GM19193 (cell line): ENCODE measurements around the gene SMARCD1.
A peak's percentile ranks its signal among the peaks of the same experiment; 100 is the strongest.

Experiments
- POLR2A ChIP-seq: IDR thresholded peaks from 4 replicates; pipeline ENCODE4 v1.6.1; 2011; ENCODE audit not compliant: insufficient read depth, insufficient read length; ENCODE audit errors: extremely low read depth

SMARCD1 gene

DNA sequence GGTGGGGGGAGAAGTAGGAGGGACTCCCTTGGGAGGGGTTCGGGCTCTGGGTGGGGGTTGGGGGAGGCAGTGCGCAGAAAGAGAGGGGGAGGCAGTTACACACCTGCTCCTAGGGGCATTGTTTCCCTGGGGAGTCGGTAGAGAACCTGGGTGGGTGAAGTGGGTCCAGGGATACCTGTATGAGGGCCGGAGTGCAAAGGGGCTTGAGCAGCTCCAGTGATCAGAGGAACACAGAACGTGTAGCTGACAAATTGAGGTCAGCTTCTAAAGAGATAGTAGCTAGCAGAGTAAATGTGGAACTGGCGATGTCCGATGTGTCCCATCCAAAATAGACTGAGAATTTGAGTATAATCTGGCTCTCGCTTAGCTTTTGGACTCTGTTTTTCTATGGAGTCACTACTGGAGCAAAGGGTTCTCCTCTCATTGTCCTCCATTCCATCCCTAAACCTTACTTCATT is 502 bp downstream of the SMARCD1 start:
- no peak for TF ChIP-seq POLR2A

DNA sequence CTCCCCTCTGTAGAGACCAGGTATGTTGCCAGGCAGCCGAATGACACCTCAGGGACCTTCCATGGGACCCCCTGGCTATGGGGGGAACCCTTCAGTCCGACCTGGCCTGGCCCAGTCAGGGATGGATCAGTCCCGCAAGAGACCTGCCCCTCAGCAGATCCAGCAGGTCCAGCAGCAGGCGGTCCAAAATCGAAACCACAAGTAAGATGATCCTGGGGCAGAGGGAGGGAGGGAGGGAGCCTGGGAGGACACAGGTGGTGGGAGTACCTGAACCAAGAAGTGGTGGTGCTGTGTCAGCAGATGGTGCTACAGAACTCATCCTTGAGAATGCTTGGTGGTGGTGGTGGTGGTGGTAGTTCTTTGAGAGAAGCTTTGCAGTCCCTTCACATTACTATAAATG is 1.0 kb downstream of the SMARCD1 start:
- TF ChIP-seq POLR2A = no peak

DNA sequence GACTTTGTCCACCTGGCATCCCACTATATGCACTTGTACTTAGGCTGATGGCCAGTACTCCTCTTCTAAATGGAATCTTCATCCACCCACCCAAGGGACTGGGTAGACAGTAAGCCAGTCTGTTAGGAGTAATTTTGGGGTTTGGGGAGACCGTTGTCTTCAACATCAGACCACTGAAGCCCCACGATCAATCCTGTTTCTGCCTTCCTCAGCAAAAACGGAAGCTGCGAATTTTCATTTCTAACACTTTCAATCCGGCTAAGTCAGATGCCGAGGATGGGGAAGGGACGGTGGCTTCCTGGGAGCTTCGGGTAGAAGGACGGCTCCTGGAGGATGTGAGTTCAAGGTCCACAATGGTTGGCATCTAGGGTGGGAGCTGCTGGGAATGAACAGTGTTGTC is 2.0 kb downstream of the SMARCD1 start:
- TF ChIP-seq POLR2A = no peak

DNA sequence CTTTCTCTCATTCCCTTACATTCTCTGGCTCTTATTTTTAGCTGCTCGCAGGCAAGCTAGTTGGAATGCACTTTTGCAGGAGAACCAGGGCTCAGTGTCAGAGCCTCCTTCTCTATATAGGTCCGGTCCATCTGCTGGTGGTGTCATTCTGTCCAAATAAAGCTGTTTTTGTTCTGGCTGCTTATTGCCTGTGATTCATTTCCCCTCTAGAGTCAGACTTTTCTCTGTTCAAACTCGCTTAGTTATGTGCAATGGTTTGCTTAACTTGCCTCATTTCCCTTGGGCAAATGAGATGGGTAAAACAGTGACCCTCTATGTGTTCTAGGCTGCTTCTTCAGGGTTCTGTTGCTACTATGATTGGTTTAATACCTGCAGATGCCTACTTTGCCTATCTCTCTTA is 2.9 kb downstream of the SMARCD1 start:
- TF ChIP-seq POLR2A = no peak

DNA sequence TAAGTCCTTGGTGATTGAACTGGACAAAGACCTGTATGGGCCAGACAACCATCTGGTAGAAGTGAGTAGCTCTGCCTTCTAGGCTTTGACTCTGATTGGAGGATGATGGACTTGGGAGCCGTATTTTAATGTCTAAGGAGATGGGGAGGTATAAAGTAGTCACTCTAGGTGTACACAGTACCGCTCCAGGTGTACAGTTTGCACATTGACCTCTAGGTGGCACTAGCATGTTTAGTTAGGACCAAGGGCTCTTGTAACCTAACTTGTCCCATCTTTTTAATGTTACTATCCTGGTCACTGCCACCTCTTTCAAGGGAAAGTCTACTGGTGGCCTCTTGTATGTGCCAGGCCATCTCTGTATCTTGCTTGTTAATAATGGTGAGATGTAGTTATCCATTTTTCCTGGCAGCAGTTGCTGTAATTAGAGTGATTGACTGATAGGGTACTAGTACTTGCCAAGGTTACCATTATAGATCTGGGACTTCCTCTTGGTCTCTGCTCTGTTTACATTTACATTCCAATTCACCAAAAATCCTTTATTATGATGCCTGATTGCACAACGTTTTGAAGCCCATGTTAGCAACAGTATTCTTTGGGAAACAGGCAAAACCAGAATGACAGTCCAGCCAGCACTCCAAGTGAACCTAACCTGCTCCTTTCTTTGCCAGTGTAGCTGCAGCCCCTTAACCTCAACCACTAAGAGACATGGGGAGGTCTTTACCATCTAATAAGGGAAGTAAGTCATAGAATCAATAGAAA is 3.6 kb downstream of the SMARCD1 start:
- TF ChIP-seq POLR2A = no peak

DNA sequence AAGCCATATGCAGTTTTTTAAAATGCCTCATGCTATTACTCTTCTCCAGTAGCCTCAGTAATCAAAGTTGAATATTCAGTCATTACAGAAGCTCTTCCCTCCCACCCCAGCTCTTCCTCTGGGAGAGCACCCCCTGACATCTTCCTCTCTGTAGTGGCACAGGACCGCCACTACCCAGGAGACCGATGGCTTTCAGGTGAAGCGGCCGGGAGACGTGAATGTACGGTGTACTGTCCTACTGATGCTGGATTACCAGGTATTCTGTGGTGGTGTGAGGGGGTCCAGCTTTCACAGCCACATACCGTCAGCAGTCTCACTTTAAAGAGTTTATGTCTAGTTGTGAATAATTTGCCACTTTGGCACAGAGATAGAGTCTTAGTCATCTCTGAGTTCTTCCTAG is 4.6 kb downstream of the SMARCD1 start:
- no peak for TF ChIP-seq POLR2A

DNA sequence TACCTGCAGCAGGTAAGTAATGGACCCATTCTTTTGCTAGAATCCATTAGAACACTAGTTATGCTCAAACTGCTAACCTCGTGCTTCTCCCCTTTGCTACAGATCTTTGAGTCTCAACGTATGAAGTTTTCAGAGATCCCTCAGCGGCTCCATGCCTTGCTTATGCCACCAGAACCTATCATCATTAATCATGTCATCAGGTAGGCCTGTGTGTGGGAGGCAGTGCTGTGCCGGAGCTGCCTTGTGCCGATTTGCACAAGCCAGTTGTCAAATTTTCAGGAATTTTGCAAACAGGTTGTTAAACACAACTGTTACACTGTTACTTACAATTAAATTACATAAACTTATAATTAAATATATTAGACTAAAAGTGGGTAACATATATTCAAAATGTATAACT is 5.2 kb downstream of the SMARCD1 start:
- TF ChIP-seq POLR2A = no peak

DNA sequence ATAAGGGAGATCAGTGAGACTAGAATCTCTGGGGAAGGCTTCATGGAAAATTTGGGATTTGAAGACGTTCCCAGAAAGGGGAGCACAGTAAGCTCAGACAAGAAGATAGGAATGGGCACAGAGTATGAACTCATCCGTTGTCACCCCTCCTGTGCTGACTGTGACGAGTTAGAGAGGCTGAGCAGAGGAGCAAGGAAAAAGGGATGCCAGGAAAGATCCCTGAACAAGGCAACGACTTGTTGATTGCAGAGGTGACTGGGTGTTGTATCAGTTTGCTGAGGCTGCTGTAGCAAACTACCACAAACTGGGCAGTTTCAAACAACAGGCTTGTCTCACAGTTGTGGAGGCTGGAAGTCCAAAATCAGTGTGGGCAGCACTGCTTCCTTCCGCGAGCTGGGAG is 12.8 kb downstream of the SMARCD1 start:
- TF ChIP-seq POLR2A = no peak

DNA sequence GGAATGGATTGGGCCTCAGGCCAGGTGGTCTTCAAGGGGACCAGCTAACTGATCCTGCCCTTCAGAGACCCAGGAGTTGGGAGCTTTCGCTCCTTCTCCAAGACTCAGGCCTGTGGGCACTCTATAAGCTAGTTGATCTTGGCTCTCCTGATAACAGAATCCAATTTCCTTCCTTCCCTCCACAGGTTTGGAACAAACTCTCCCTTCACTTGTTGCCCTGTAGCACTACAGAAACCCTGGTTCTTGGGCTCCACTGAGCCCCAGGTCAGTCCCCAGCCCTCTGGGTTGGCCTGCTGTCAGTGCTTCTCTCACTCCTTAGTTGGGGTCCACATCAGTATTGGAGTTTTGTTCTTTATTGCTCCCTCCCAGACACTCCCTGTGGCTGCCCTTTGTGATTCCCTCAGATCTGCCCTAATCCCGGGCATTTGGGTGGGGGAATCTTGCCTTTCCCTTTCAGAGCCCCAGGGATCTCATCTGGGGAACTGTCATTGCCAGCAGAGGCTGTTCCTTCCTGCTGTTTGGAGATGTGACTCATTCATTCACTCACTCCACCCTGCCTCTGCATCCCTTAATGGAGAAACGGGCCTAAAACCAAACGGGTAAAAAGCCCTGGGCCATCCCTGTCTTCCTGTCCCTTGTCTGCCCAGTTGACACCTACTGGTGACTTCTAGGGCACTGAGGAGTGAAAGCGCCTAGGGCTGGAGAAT is 14.3 kb downstream of the SMARCD1 start:
- no peak for TF ChIP-seq POLR2A

DNA sequence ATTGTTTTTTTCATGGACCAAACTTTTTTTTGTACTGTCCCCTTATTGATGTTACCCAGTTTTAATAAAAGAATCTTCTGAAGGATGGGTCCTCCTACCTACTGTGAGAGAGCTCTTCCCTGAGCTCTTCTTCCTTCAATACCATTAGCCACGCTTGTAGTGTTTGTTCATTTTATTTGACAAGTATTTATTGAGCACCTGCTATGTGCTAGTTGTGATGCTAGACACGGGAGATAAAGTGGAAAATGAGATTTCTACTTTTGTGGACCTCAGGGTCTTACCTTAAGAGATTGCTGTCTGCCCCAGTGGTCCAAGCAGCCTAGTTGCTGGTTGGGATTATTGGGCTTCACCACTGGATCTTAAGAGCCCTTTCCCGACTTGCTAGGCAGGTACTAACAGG is 15.4 kb downstream of the SMARCD1 start:
- TF ChIP-seq POLR2A = no peak

DNA sequence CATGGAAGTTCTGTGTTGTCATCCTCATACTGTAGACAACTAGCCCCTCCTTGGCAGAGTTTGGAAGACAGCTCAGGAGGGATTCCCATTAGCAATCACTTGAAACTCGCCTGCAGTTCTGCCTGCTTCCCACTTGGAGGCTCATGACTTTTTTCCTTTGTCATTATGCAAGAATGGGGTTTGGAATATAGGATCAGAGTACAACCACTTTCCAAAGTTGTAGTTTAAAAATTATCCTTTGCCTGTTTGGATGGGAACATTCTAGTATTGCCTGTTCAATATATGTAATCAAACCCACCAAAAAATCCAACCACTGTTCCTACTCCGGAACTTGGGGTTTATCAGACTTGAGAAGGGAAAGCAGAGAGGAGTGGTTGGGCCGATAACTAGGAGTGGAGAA is 16.5 kb downstream of the SMARCD1 start:
- TF ChIP-seq POLR2A = no peak

DNA sequence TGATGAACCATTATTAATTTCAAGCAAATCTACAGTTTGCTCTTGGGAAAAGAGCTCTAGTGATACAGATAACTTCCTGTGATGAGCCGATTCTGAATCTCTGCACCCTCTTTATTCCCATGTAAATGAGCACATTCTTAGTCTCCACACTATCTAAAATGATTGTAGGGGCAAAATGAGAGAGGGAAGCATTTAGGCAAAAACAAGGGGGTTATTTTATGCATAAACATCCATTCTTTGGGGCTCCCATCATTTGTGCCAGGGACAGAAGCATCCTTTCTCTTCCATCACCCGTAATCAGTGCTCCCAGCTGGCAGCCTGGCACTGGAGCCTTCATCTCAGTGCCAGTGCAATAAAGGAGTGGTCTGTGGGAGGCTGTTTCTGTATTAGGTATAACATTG is 17.0 kb downstream of the SMARCD1 start:
- no peak for TF ChIP-seq POLR2A

DNA sequence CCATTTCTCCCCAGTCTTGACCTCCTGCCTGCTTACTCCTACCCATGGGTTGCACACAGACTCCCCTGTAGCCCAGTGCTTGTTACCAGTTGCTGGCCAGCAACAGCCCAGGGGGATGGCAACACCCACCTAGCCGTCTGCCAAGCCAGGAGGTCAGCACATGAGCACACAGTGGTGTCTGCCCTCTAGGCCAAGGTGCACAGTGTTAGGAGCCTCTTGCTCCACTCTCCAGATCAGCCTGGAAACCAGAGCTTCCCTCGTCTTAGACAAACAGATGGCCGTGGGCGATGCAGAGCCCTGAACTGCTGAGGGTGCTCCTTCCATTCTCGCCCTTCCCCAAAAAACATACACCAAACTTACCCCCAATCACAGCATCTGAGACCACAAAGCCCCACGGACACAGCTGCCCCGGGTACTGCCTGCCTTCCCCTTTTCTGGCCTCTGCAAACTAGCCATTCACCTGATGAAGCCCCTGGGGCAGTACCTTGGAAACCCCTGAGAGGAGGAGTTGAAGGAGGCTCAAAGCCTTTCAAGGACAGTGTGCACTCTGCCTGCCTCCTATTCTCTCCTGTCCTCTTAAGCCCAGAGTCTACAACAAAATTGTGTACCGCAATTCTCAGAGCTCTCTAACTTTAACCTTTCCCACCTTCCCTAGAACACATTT is 17.6 kb downstream of the SMARCD1 start:
- peak; percentile 42 for TF ChIP-seq POLR2A

DNA sequence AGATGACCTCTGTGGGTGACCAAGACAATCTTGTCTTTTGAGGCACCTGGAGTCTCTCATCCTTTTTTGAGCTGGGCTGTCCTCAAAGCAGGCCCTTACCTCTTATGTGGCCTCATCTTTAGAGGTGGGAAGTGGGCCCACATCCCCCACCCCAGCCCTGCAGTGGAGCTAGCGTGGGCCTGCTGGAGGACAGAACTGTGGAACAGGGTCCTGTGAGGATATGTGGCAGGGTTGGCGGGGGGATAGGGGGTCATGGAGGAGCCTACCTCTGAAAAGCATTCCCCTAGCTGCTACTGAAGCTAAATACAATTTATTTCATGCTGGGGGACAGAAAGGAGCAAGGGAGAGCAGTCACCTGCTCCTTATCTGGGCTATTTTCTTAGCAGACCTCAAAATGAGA is 18.2 kb downstream of the SMARCD1 start:
- no peak for TF ChIP-seq POLR2A

DNA sequence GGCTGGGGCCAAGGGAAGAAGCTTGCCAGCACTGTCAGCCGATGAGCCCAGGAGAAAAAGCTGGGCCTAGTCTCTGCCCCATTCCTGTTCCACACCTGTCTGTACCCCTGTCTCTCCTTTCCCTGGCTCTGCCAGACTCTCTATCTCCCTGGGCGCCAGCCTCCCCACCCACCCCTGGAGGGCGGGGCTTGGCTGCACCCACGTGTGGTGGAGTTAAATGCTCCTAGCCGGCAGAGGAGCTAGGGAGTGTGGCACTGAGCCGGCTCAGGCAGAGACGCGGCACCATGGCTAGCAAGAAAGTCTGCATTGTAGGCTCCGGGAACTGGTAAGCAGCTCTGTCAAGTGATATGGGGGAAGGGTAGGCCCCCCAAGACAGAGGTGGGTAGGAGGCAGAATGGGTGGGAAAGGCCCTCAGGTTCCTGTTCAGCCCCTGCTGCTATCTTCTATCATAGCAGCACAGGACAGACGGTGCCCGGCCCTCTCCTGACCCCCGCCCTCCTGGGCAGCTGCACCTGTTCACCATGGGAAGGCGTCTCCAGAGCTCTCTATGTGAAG is 18.7 kb downstream of the SMARCD1 start, which contains the start of gene GPD1:
Gene GPD1, plus strand, starts transcription at position 242 of the 555 bp plus-strand sequence. Its CDS starts 43 bp downstream, at position 285.
- no peak for TF ChIP-seq POLR2A
